Esophagus muscularis mucosa (tissue), 4 donors: ENCODE measurements around the gene KDM4D. TPM values are rescaled to one million over a fixed set of nuclear protein-coding genes. Genes with fewer than 3 reads are reported as not detected.

Experiments
- DNase-seq: peaks from one replicate; pipeline ENCODE4 v3.0.0-alpha.2; 2017; ENCODE audit errors: extremely low spot score
- H3K27ac ChIP-seq, 4 donors: fragments of 200-600 bp; sonication (generic); replicated peaks in 1 of 4; 1 replicate in 3 of 4; 2 replicates in 1 of 4; pipeline ENCODE4 v1.5.1; 2016 to 2019; ENCODE audit warnings: mild to moderate bottlenecking in 1 of 4
- H3K27me3 ChIP-seq, 4 donors: fragments of 200-600 bp; sonication (generic); one replicate each; pipeline versions ENCODE4 v1.5.1 to v1.6.0; 2016 to 2019
- H3K36me3 ChIP-seq, 4 donors: fragments of 200-600 bp; sonication (generic); one replicate each; pipeline ENCODE4 v1.5.1; 2016 to 2019
- H3K4me1 ChIP-seq, 4 donors: fragments of 200-600 bp; sonication (generic); one replicate each; pipeline ENCODE4 v1.5.1; 2016 to 2019
- H3K4me3 ChIP-seq, 4 donors: fragments of 200-600 bp; sonication (generic); 1 replicate in 2 of 4; 2 replicates in 2 of 4; pipeline ENCODE4 v1.5.1; 2016 to 2019; ENCODE audit warnings: mild to moderate bottlenecking in 4 of 4, moderate library complexity in 1 of 4
- H3K9me3 ChIP-seq, 4 donors: fragments of 200-600 bp; sonication (generic); 1 replicate in 3 of 4; 2 replicates in 1 of 4; pipeline ENCODE4 v1.5.1; 2016 to 2019
- CTCF ChIP-seq, 3 experiments: fragments of 200-600 bp in 2 of 3; fragments of 450-650 bp in 1 of 3; sonication (generic) in 2 of 3; IDR thresholded peaks; one replicate each; pipeline ENCODE4 v1.5.1; 2017 to 2019; ENCODE audit warnings: antibody characterized with exemption in 3 of 3, mild to moderate bottlenecking in 2 of 3, moderate library complexity in 1 of 3
- EP300 ChIP-seq: sonication (generic); formaldehyde crosslinking; IDR thresholded peaks from one replicate; pipeline ENCODE4 v1.6.1; 2017; ENCODE audit warnings: antibody characterized with exemption
- POLR2A ChIP-seq: fragments of 450-650 bp; IDR thresholded peaks from one replicate; pipeline ENCODE4 v1.6.1; 2017; ENCODE audit warnings: antibody characterized with exemption, moderate library complexity, mild to moderate bottlenecking, low read depth
- POLR2AphosphoS5 ChIP-seq, 2 donors: sonication (generic); formaldehyde crosslinking; IDR thresholded peaks; one replicate each; pipeline ENCODE4 v1.6.1; 2017; ENCODE audit warnings: antibody characterized with exemption in 2 of 2
- WGBS: methylation state at CpG from one replicate; pipeline ENCODE4 v1.1.5; 2018; 5-methylcytosine and 5-hydroxymethylcytosine counted together
- intact Hi-C: fragments of 100-400 bp; cut with DNase I; formaldehyde crosslinking; loops from one replicate; pipeline ENCODE4 v1.15.1; 2023
- total RNA-seq, 4 donors: library from RNA; depleted of rRNA; stranded (reverse); fragments of >200 nt; gene quantifications; one replicate each; pipeline versions ENCODE4 v1.1.0 to v1.2.1, GENCODE V29; 2016

The KDM4D gene
- total RNA-seq, 4 donors from 2014 or later = under 0.01 to 0.58 (median 0.40) TPM

GRCh38 chr11:94958121-94958696, 15.3 kb upstream of the KDM4D start:
- no peak overlapping the region for H3K4me3 ChIP-seq
- DNase-seq = no peak
- WGBS = 26% methylated on average over 2 of the region's 2 CpGs
- TF ChIP-seq POLR2AphosphoS5 (IDR thresholded peaks at IDR 0.05) (no peak), CTCF (IDR thresholded peaks at IDR 0.05) (no peak), EP300 (no peak), POLR2A (no peak)
- no peaks in the 10 kb centered on the region for H3K9me3 ChIP-seq
- intact Hi-C loops = no loop called here
- peaks cover 23 to 52% (median 45%) of the 10 kb centered on the region in 4 donors for H3K36me3 ChIP-seq
- H3K27ac ChIP-seq = peak overlapping the region in 3 of 4 donors; percentile 12 to 34 (median 26)
- H3K27me3 ChIP-seq = no peaks in the 10 kb centered on the region
- H3K4me1 ChIP-seq = no peaks in the 10 kb centered on the region

DNA sequence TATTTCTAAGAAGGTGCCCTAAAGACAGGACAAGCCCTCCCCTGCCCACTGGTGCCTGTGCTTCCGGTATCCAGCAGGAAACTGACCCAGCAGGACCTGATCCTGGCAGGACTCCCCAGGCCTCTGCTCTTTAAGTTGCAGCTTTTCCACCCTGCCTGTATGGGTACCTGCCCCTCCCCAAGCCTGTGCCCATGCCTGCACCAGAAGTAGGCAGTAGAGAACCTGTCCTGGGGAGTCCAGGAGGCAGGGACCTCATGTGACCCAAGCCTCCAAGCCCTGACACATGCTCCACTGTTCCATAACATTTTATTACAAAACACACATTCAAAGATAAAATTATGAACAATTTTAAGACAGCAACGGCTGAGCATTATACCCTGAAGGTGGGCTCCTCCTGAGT, 14.3 kb upstream of the KDM4D start:
- Histone ChIP-seq H3K27me3 (no peaks in the 10 kb centered on the region), H3K27ac (no peak overlapping the region), H3K36me3 (peaks cover 32 to 62% (median 54%) of the 10 kb centered on the region in 4 donors), H3K4me3 (no peak overlapping the region), H3K9me3 (no peaks in the 10 kb centered on the region), H3K4me1 (no peaks in the 10 kb centered on the region)
- TF ChIP-seq POLR2A (no peak), CTCF (IDR thresholded peaks at IDR 0.05) (no peak), POLR2AphosphoS5 (IDR thresholded peaks at IDR 0.05) (no peak), EP300 (no peak)
- no peak for DNase-seq
- 89% methylated on average over 2 of the region's 2 CpGs for WGBS
- intact Hi-C loops = no loop called here

DNA sequence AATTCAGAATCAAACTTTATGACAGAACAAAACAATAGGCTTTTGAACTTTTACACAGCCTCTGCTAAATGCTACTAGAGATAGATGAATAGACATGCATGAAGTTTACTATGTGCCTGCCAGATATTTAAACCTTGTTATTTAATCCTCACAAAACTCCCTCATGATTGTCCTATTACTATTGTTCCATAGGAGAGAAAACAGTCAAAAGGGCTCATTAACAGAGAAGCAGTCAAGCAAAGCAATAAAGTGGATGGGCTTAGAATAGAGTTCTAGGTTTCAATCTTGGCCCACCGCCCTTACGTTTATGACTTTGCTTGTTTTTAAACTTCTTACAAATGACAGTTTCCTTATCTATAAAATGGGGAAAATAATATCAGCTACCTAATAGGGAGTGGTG, 13.0 kb upstream of the KDM4D start:
- H3K4me3 ChIP-seq = no peak overlapping the region
- H3K9me3 ChIP-seq = no peaks in the 10 kb centered on the region
- no peaks in the 10 kb centered on the region for H3K4me1 ChIP-seq
- intact Hi-C loops = loop anchor here (10.0 kb wide), 1 partner anchor 76 kb away; no protein-coding TSS in a partner anchor
- no peak overlapping the region for H3K27ac ChIP-seq
- 85% methylated on average over 2 of the region's 2 CpGs for WGBS
- no peaks in the 10 kb centered on the region for H3K27me3 ChIP-seq
- no peak for TF ChIP-seq POLR2AphosphoS5 (IDR thresholded peaks at IDR 0.05)
- TF ChIP-seq CTCF (IDR thresholded peaks at IDR 0.05) = no peak
- no peak for TF ChIP-seq EP300
- TF ChIP-seq POLR2A = no peak
- no peak for DNase-seq
- peaks cover 45 to 75% (median 67%) of the 10 kb centered on the region in 4 donors for H3K36me3 ChIP-seq

GRCh38 chr11:94961255-94961654, 12.3 kb upstream of the KDM4D start:
- no peaks in the 10 kb centered on the region for H3K4me1 ChIP-seq
- DNase-seq = no peak
- intact Hi-C loops = loop anchor here (10.0 kb wide), 1 partner anchor 76 kb away; no protein-coding TSS in a partner anchor
- no peaks in the 10 kb centered on the region for H3K27me3 ChIP-seq
- 100% methylated on average over 1 of the region's 1 CpG for WGBS
- no peak overlapping the region for H3K4me3 ChIP-seq
- TF ChIP-seq POLR2AphosphoS5 (IDR thresholded peaks at IDR 0.05) = no peak
- peaks cover 53 to 83% (median 75%) of the 10 kb centered on the region in 4 donors for H3K36me3 ChIP-seq
- no peak overlapping the region for H3K27ac ChIP-seq
- no peaks in the 10 kb centered on the region for H3K9me3 ChIP-seq

DNA sequence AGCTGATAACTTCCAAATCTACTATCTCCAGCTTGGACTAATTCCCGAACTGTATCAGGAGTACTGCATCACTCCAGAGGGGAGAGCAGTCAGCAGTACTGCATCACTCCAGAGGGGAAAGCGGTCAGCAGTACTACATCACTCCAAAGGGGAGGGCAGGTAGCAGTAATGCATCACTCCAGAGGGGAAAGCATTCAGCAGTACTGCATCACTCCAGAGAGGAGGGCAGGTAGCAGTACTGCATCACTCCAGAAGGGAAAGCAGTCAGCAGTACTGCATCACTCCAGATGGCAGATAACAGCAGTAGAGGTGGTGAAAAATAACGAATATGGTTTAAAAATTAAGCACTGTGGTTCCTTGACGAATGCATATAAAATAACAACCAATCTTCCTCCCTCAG, 8.6 kb upstream of the KDM4D start:
- 89% methylated on average over 4 of the region's 4 CpGs for WGBS
- Histone ChIP-seq H3K27me3 (no peaks in the 10 kb centered on the region), H3K4me3 (no peak overlapping the region), H3K27ac (no peak overlapping the region), H3K4me1 (peaks cover 0 to 3% (median 0%) of the 10 kb centered on the region in 4 donors), H3K36me3 (peaks cover 78 to 100% (median 93%) of the 10 kb centered on the region in 4 donors), H3K9me3 (no peaks in the 10 kb centered on the region)
- DNase-seq = no peak
- TF ChIP-seq POLR2A = no peak
- no peak for TF ChIP-seq CTCF (IDR thresholded peaks at IDR 0.05)
- TF ChIP-seq EP300 = no peak
- no peak for TF ChIP-seq POLR2AphosphoS5 (IDR thresholded peaks at IDR 0.05)
- intact Hi-C loops = loop anchor here (10.0 kb wide), 1 partner anchor 80 kb away; no protein-coding TSS in a partner anchor
